Measurements from ENCODE around the gene BRPF3. TPM values are rescaled to one million over a fixed set of nuclear protein-coding genes. Genes with fewer than 3 reads are reported as not detected.

BRPF3 gene
- 8.4 to 10.5 TPM (median 9.6 TPM) in 5 replicates for total RNA-seq (2022; extraction: Qiagen RNA extraction; ENCODE audit: low read depth)

DNA sequence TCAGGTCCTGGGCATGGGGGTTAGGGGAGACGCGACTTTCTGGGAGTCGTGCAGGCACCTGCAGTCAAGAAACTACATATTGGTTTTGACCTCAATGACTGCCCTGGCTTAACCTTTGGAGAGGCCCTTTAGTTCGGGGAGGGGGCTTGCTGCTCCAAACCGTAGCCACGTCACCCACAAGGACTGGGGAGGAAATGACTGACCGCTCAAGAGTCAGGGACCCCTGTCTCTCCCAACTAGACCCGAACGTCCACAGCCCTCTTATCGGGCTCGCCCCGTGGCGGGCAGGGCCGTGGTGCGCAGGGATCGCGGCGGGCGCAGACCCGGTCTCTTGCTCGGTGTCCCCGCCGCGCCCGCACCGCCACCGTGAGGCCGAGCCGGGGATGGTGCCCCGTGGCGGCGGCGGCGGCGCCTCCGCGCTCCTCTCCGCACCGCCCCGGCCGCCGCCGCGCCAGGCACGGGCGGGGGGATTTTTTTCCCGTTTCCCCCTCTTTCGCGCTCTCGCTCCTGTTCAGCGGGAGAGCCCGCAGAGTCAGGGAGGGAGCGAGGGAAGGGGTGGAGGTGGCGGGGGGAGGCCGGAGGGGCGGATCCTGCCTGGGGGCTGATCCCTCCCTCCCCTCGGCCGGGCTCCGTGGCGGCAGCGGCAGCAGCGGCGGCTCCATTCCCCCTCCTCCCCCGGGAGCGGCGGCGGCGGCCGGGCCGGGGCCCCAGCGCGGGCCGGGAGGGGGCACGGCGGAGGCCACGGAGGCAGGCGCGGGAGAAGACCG lies at the start of gene BRPF3:
Gene BRPF3, plus strand, starts transcription at position 632 of the 767 bp plus-strand sequence. CDS start 3,579 bp downstream, outside the sequence.

DNA sequence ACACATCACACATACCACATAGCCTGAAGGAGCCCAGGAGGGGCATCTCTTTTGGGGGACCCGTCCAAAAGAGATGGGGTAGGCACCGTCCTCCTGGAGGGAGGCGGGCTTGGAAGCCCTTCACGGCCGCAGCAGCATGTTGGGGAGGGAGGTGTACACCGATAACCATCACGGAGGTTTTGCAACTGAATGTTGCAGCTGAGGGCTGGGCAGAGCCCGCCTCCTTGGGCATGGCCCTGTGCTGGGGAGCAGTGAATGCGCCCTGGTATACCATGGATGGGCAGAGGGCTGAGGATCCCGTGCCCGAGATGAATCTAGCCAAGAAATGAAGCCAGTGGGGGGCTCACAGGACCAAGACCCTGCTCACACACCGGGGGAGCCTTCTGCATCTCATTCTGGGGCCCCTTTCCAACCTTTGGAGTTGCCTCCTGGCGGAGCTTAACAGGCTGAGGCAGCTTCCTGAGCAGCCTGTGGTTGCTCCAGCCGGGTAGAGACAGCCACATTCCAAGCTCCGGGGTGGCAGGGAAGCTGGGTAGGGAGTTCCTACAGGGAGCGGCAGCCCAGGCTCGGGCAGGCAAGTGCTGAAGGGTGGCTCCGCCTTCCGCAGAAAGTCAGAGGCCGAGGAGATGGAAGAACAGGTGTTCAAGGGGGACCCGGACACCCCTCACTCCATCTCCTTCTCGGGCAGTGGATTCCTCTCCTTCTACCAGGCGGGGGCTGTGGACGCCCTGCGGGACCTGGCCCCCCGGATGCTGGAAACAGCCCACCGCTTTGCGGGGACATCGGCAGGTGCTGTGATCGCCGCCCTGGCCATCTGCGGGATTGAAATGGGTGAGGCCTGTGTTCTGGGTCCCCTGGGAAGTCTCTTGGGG lies 73.5 kb downstream of the BRPF3 start, which contains the start of gene PNPLA1:
Gene PNPLA1, plus strand, starts transcription at position 227 of the 872 bp plus-strand sequence. Its CDS starts 400 bp downstream, at position 627.

Other genes with a start within 250 kb of the BRPF3 start
- not detected in 5 replicates for gene SLC26A8, start 172.1 kb upstream of the BRPF3 start, total RNA-seq (2022; extraction: Qiagen RNA extraction; ENCODE audit: low read depth)
- 21.7 to 28.6 TPM (median 25.7 TPM) in 5 replicates for gene MAPK14, start 168.9 kb upstream of the BRPF3 start, total RNA-seq (2022; extraction: Qiagen RNA extraction; ENCODE audit: low read depth)
- gene MAPK13, start 66.2 kb upstream of the BRPF3 start, total RNA-seq (2022; extraction: Qiagen RNA extraction; ENCODE audit: low read depth), result 0.63 to 0.96 TPM (median 0.79 TPM) in 5 replicates
- not detected in 5 replicates for gene PNPLA1, start 73.3 kb downstream of the BRPF3 start, total RNA-seq (2022; extraction: Qiagen RNA extraction; ENCODE audit: low read depth)
- 0.06 TPM in 1 of 5 replicates, not detected in the others for gene BNIP5, start 140.1 kb downstream of the BRPF3 start, total RNA-seq (2022; extraction: Qiagen RNA extraction; ENCODE audit: low read depth)
- 0.15 to 0.29 TPM (median 0.18 TPM) in 3 of 5 replicates, not detected in the others for gene ETV7, start 190.9 kb downstream of the BRPF3 start, total RNA-seq (2022; extraction: Qiagen RNA extraction; ENCODE audit: low read depth)
- gene PXT1, start 246.1 kb downstream of the BRPF3 start, total RNA-seq (2022; extraction: Qiagen RNA extraction; ENCODE audit: low read depth), result not detected in 5 replicates
- 15.1 to 19.7 TPM (median 18.1 TPM) in 5 replicates for gene KCTD20, start 246.3 kb downstream of the BRPF3 start, total RNA-seq (2022; extraction: Qiagen RNA extraction; ENCODE audit: low read depth)